K562 (cell line): ENCODE results near the gene MAST1. TPM values are rescaled to one million over a fixed set of nuclear protein-coding genes. Genes with fewer than 3 reads are reported as not detected.

ENCODE experiments used
- ATAC-seq: fragments of 200-7000 bp; cut with Tn5 transposase; 3 replicates; pipeline ENCODE4 v1.9.1; 2020; ENCODE audit warnings: moderate library complexity
- BruUV-seq: library from RNA; stranded (reverse); fragments of 400-500 nt; replicated peaks from 2 replicates; lab custom pipeline; 2021; lab: Mats Ljungman, UMichigan
- CTCF ChIA-PET: fragments of 300-600 bp; formaldehyde crosslinking; extraction: SDS; loops from one replicate; lab custom pipeline; 2021; ENCODE audit warnings: low intra/inter-chr PET ratio; lab: Yijun Ruan, JAX
- POLR2A ChIA-PET: fragments of 300-600, 350-650 bp; sonication (Branson Sonifier 250); formaldehyde crosslinking; extraction: SDS; loops from one replicate; lab custom pipeline; 2021; ENCODE audit warnings: antibody characterized with exemption, inconsistent platforms; lab: Yijun Ruan, JAX
- DNase-seq, 4 experiments: peaks; one replicate each; pipeline versions ENCODE4 v3.0.0 to v3.0.0-alpha.2; 2011 to 2018; ENCODE audit warnings: low spot score in 3 of 4, mixed read lengths in 3 of 4; ENCODE audit errors: extremely low read depth in 1 of 4
- FAIRE-seq: peaks from 2 replicates; lab custom pipeline; 2011; peaks lifted over from hg19 to GRCh38; lab: Jason Lieb, UNC
- H2AFZ ChIP-seq: 2 replicates; pipeline ENCODE4 v1.6.0; 2011; ENCODE audit warnings: low read depth, low read length, control low read depth, inconsistent platforms
- H3K27ac ChIP-seq: fragments of 200-600 bp; 3 replicates; pipeline ENCODE4 v1.8.0; 2011; ENCODE audit warnings: low read depth, mild to moderate bottlenecking, control low read depth, inconsistent platforms, low read length, moderate library complexity, mixed read lengths; ENCODE audit errors: extremely low read depth
- H3K27me3 ChIP-seq, 2 experiments: fragments of 300-600 bp in 1 of 2; 2 replicates in 1 of 2; 3 replicates in 1 of 2; pipeline versions ENCODE4 v1.6.0 to v1.8.0; 2011; ENCODE audit warnings: inconsistent platforms in 2 of 2, low read length in 2 of 2, mild to moderate bottlenecking in 1 of 2, mixed read lengths in 1 of 2, moderate library complexity in 1 of 2; ENCODE audit not compliant: control insufficient read depth in 2 of 2, insufficient read depth in 2 of 2
- H3K36me3 ChIP-seq: fragments of 300-600 bp; 3 replicates; pipeline ENCODE4 v1.8.0; 2011; ENCODE audit warnings: mild to moderate bottlenecking, low read length, inconsistent platforms; ENCODE audit not compliant: control insufficient read depth, insufficient read depth
- H3K4me1 ChIP-seq, 2 experiments: fragments of 200-600 bp in 1 of 2; replicated peaks in 1 of 2; 2 replicates in 1 of 2; 3 replicates in 1 of 2; pipeline versions ENCODE4 v1.5.1 to v1.8.0; 2011; ENCODE audit warnings: inconsistent platforms in 2 of 2, low read length in 2 of 2, mild to moderate bottlenecking in 1 of 2, mixed read lengths in 1 of 2, moderate library complexity in 1 of 2; ENCODE audit not compliant: control insufficient read depth in 2 of 2, insufficient read depth in 2 of 2
- H3K4me2 ChIP-seq: 2 replicates; pipeline ENCODE4 v1.6.1; 2011; ENCODE audit warnings: low read length, control low read depth, inconsistent platforms, mixed read lengths; ENCODE audit not compliant: insufficient read depth
- H3K4me3 ChIP-seq: fragments of 200-600 bp; sonication (generic), shearing (Covaris generic); 2 replicates; pipeline ENCODE4 v1.5.1; 2016; ENCODE audit warnings: control low read depth, inconsistent platforms
- H3K79me2 ChIP-seq: fragments of 200-600 bp; 3 replicates; pipeline ENCODE4 v1.8.0; 2011; ENCODE audit warnings: low read length, inconsistent platforms; ENCODE audit not compliant: control insufficient read depth, insufficient read depth
- H3K9ac ChIP-seq, 2 experiments: 2 replicates each; pipeline versions ENCODE4 v1.6.0 to v1.6.1; 2011; ENCODE audit warnings: low read depth in 2 of 2, low read length in 2 of 2, control low read depth in 1 of 2, inconsistent platforms in 1 of 2, mild to moderate bottlenecking in 1 of 2, mixed read lengths in 1 of 2; ENCODE audit not compliant: insufficient read depth in 1 of 2
- H3K9me1 ChIP-seq: one replicate; pipeline ENCODE4 v1.6.0; 2011; ENCODE audit warnings: inconsistent platforms, mild to moderate bottlenecking, low read length, moderate library complexity; ENCODE audit not compliant: control insufficient read depth, insufficient read depth
- H3K9me3 ChIP-seq: replicated peaks from 2 replicates; pipeline ENCODE4 v1.5.1; 2011; ENCODE audit warnings: low read depth, low read length, inconsistent platforms; ENCODE audit not compliant: control insufficient read depth, insufficient read depth
- H4K20me1 ChIP-seq: replicated peaks from 2 replicates; pipeline ENCODE4 v1.6.1; 2011; ENCODE audit warnings: low read length, inconsistent platforms, mixed read lengths; ENCODE audit not compliant: control insufficient read depth, insufficient read depth
- MBD2 ChIP-seq: sonication (generic); IDR thresholded peaks from 2 replicates; pipeline ENCODE4 v1.6.1; 2016; ENCODE audit warnings: low read depth, borderline replicate concordance
- YY1 ChIP-seq, 3 experiments: IDR thresholded peaks; 2 replicates each; pipeline ENCODE4 v1.6.1; 2011; ENCODE audit warnings: low read length in 2 of 3, mild to moderate bottlenecking in 2 of 3, moderate library complexity in 2 of 3, borderline replicate concordance in 1 of 3, control low read depth in 1 of 3, low read depth in 1 of 3; ENCODE audit not compliant: insufficient read depth in 3 of 3, insufficient replicate concordance in 2 of 3, control insufficient read depth in 1 of 3, insufficient read length in 1 of 3; ENCODE audit errors: extremely low read depth in 1 of 3
- ZNF324 ChIP-seq: fragments of 250-450 bp; sonication (Bioruptor Pico); IDR thresholded peaks from 2 replicates; pipeline ENCODE4 v1.4.0; 2020; ENCODE audit warnings: mild to moderate bottlenecking
- ZNF766 ChIP-seq: fragments of 200-800 bp; sonication (Bioruptor generic); conservative IDR thresholded peaks from 2 replicates; pipeline ENCODE4 v1.6.1; 2016; ENCODE audit warnings: missing genetic modification characterization, missing compliant biosample characterization
- WGBS: fragments of 100-300 bp; shearing (Covaris generic); methylation state at CpG from one replicate; pipeline ENCODE4 v1.1.6; 2016; ENCODE audit warnings: low coverage, mixed read lengths; ENCODE audit not compliant: insufficient coverage; ENCODE audit errors: missing lambda C conversion rate; 5-methylcytosine and 5-hydroxymethylcytosine counted together
- in situ Hi-C: fragments of 300-500 bp; cut with MboI; formaldehyde crosslinking; loops from 4 replicates; pipeline ENCODE4 v1.15.0; 2018; ENCODE audit warnings: inconsistent platforms, mixed read lengths
- intact Hi-C: fragments of 100-400 bp; cut with micrococcal nuclease; formaldehyde crosslinking; loops from 2 replicates; pipeline ENCODE4 v1.14.2; 2022
- polyA plus RNA-seq, 8 experiments: library from polyadenylated mRNA; depleted of rRNA in 4 of 8; stranded (reverse) in 5 of 8; unstranded in 3 of 8; fragments of >200 nt; fragmentation: Nextera tagmentation in 2 of 8; fragmentation: Illumina TruSeq in 1 of 8; extraction: Ambion mirVana in 2 of 8; extraction: Trizol in 1 of 8; gene quantifications; 2 replicates each; pipeline versions ENCODE4 v1.2.1 to v1.2.3, GENCODE V29; 2011 to 2014; ENCODE audit warnings: inconsistent platforms in 1 of 8, missing spikeins in 1 of 8
- total RNA-seq, 7 experiments: library from RNA; depleted of rRNA in 6 of 7; stranded (reverse); fragments of >200 nt in 6 of 7; fragmentation: Illumina TruSeq in 2 of 7; extraction: Trizol in 2 of 7; gene quantifications; 2 replicates each; pipeline versions ENCODE4 v1.2.1 to v1.2.3, GENCODE V29; 2011 to 2021; ENCODE audit warnings: low replicate concordance in 1 of 7
- TF ChIP-seq, protein P1 (sequence below), 2 experiments: fragments of 200-800 bp in 1 of 2; sonication (Bioruptor generic) in 1 of 2; sonication (generic) in 1 of 2; formaldehyde crosslinking in 1 of 2; IDR thresholded peaks in 1 of 2; conservative IDR thresholded peaks in 1 of 2; 2 replicates each; pipeline versions ENCODE4 v1.5.0 to v1.6.1; 2016 to 2020; ENCODE audit warnings: missing compliant biosample characterization in 1 of 2, missing genetic modification characterization in 1 of 2, missing genetic modification reagents in 1 of 2

MAST1 gene
- total and polyA plus RNA-seq, 9 of the 15 experiments (the other 6 are each of a cell fraction or from before 2014, with no cell fraction given) = 0.48 to 10.3 (median 3.9) TPM

DNA sequence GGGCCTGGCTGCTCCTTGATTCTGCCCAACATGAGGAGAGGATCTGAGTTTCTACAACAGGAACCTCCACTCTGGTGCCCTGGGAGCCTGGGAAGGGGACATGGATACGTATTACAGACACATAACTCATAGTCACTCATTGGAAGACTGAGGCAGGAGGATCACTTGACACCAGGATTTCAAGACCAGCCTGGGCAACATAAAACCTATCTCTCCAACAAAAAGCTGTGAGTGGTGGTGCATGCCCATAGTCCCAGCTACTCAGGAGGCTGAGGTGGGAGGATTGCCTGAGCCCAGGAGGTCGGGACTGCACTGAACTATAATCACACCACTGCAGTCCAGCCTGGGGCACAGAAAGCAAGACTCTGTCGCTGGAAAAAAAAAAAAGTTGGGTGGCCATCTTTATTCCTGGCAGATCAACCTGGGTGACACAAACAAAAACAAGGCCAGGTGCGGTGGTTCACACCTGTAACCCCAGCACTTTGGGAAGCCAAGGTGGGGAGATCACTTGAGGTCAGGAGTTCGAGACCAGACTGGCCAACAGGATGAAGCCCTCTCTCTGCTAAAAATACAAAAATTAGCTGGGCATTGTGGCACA lies 49.8 kb downstream of the MAST1 start:
- in situ Hi-C loops (no loop called here), intact Hi-C loops (loop anchor here (5.0 kb wide), 3 partner anchors 49 to 79 kb away; partner anchors contain the start of genes CALR, DAND5 and MAST1)
- peak overlapping the region; percentile 100 for H3K4me2 ChIP-seq
- ATAC-seq = no peak
- H3K4me1 ChIP-seq = peaks cover 29 to 74% of the 10 kb centered on the region in 2 experiments; a peak in 4 of 5 replicates
- peak overlapping the region; percentile 70; the same call in 1 of the 2 replicates for H3K4me3 ChIP-seq
- CTCF ChIA-PET = no interaction called here
- peak overlapping the region; percentile 94 to 95 for H3K9ac ChIP-seq
- POLR2A ChIA-PET = interaction anchor here (0.6 to 5.9 kb wide), 9 partner anchors 11 to 262 kb away, joined by 3 to 37 read pairs (median 4); partner anchors contain the start of genes CALR, IER2, STX10 and SYCE2
- WGBS = 40% methylated on average over 5 of the region's 5 CpGs
- peaks cover 25% of the 10 kb centered on the region for H3K36me3 ChIP-seq
- FAIRE-seq = no peak
- H3K27me3 ChIP-seq = no peaks in the 10 kb centered on the region
- DNase-seq = no peak
- peaks cover 66% of the 10 kb centered on the region for H3K79me2 ChIP-seq
- no peaks in the 10 kb centered on the region for H3K9me1 ChIP-seq
- TF ChIP-seq, protein P1, sequence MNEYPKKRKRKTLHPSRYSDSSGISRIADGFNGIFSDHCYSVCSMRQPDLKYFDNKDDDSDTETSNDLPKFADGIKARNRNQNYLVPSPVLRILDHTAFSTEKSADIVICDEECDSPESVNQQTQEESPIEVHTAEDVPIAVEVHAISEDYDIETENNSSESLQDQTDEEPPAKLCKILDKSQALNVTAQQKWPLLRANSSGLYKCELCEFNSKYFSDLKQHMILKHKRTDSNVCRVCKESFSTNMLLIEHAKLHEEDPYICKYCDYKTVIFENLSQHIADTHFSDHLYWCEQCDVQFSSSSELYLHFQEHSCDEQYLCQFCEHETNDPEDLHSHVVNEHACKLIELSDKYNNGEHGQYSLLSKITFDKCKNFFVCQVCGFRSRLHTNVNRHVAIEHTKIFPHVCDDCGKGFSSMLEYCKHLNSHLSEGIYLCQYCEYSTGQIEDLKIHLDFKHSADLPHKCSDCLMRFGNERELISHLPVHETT (CRISPR knock-in tag; conservative IDR thresholded peaks at IDR 0.05 in 1 of 2, IDR thresholded peaks at IDR 0.05 in 1 of 2) = 0 out of 4 replicates have a peak, but pooled peaks of 1 of the 2 experiments have one; percentile 10
- peak in 2 of 3 experiments; percentile 33 to 87 for TF ChIP-seq YY1 (IDR thresholded peaks at IDR 0.05; ENCODE audit: borderline replicate concordance in 1 of 3, control insufficient read depth in 1 of 3, extremely low read depth in 1 of 3, insufficient read depth in 3 of 3, insufficient read length in 1 of 3, insufficient replicate concordance in 2 of 3, low read depth in 1 of 3, low read length in 2 of 3)
- 0 out of 2 replicates have a peak, but pooled peaks have one; percentile 27 for TF ChIP-seq ZNF766
- 0 out of 2 replicates have a peak, but pooled peaks have one; percentile 5 for TF ChIP-seq MBD2
- TF ChIP-seq ZNF324 (CRISPR knock-in tag) = no peak
- peaks cover 10% of the 10 kb centered on the region; the same call in 1 of the 2 replicates for H4K20me1 ChIP-seq
- no TSS peak for BruUV-seq
- H3K27ac ChIP-seq = peak overlapping the region; percentile 96
- H2AFZ ChIP-seq = peak overlapping the region; percentile 53
- H3K9me3 ChIP-seq = no peaks in the 10 kb centered on the region
